GM23248 (cell line): Measurements from ENCODE around the gene BAG2.

Experiments used
- EZH2 ChIP-seq: fragments of 200-600 bp; sonication (generic); IDR thresholded peaks from 2 replicates; pipeline ENCODE4 v1.6.1; 2018; ENCODE audit warnings: antibody characterized with exemption, mild to moderate bottlenecking; ENCODE audit not compliant: insufficient read depth, poor library complexity, severe bottlenecking
- EZH2phosphoT487 ChIP-seq: fragments of 200-600 bp; sonication (generic); IDR thresholded peaks from 2 replicates; pipeline ENCODE4 v1.6.1; 2018; ENCODE audit warnings: antibody characterized with exemption, moderate library complexity, mild to moderate bottlenecking, low read depth; ENCODE audit not compliant: insufficient read depth

GRCh38 chr6:57143690-57144089 is 28.4 kb upstream of the BAG2 start:
- TF ChIP-seq EZH2 = no peak
- TF ChIP-seq EZH2phosphoT487 = no peak
